Hematopoietic multipotent progenitor cell treated with erythropoietin and hydrocortisone succinate and interleukin-3 and kit ligand, for 17 days (in vitro differentiated cells): ENCODE results near the gene FCGR3B.
"Not testable (repeated sequence)": the region's sequence is repeated elsewhere in the genome, so short reads cannot be mapped to it uniquely, and the experiment has no call there.

Source experiments
- DNase-seq: peaks from one replicate; pipeline ENCODE4 v3.0.0-alpha.2; 2015; ENCODE audit warnings: low spot score

FCGR3B gene

GRCh38 chr1:161605024-161605423, 26.0 kb downstream of the FCGR3B start:
- not testable (repeated sequence) for DNase-seq

GRCh38 chr1:161597077-161597476, 33.9 kb downstream of the FCGR3B start:
- DNase-seq: not testable (repeated sequence)

DNA sequence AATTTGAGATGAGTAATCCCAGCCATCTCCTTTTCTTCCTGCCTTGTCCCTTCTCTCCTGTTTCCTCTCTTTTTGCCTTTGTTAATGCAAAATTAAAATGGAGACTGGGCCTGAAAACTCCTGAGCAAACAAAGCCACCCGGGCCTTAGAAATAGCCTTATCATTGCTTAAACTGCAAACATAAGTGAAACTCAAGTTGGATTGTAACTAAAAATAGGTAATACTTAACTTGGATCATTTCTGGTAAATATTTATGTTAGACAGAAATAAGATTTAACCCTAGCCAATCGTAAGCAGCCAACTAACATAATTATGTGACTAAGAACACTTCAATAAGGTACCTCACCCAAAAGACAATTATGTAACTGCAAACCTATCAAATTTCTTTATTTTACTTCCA, 35.4 kb downstream of the FCGR3B start:
- not testable (repeated sequence) for DNase-seq

GRCh38 chr1:161595173-161595572, 35.8 kb downstream of the FCGR3B start:
- not testable (repeated sequence) for DNase-seq

GRCh38 chr1:161594269-161594984, 36.5 kb downstream of the FCGR3B start:
- not testable (repeated sequence) for DNase-seq

DNA sequence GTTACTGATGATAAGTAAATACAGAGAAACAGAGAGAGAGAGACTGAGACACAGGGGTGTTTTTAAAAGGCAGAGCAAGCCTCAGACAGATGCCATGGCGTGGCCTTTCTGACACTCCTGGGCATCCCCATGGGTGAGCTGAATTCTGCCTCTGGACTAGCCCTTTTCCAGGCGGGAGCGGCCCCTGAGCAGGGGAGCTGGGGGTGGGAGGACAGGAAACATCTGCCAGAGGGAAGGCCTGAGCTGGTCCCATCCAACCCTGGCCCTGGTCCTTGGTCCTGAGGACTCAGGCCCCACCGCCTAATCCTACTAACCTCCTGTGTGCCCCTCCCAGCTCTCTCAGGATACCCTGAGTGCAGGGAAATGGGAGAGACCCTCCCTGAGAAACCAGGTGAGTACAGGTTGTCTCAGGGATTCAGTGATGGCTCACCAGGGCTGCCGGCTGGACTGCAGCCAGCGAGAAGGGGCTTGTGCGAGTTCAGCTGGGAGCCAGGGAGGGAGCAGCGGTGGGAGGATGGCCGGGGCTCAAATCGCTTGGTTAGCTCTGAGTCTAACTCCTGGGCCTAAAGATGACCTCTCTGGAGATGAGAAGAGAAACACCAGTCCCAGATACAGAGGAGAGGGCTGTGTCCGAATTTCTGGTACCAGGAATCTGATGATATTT, 37.8 kb downstream of the FCGR3B start:
- not testable (repeated sequence) for DNase-seq

GRCh38 chr1:161592586-161592985, 38.4 kb downstream of the FCGR3B start:
- DNase-seq: not testable (repeated sequence)

GRCh38 chr1:161589920-161590319, 41.1 kb downstream of the FCGR3B start:
- not testable (repeated sequence) for DNase-seq

DNA sequence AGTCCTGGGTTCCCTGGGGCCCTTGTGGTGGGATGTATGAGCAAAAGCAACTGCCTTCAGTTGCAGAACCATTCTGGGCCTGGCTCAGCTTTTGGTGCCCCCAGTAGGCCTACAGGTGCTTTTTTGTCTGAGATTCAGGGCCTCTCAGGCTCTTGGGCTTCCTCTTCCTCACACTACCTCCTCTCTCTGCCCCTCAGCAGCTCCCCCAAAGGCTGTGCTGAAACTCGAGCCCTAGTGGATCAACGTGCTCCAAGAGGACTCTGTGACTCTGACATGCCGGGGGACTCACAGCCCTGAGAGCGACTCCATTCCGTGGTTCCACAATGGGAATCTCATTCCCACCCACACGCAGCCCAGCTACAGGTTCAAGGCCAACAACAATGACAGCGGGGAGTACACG, 41.6 kb downstream of the FCGR3B start:
- DNase-seq: not testable (repeated sequence)

DNA sequence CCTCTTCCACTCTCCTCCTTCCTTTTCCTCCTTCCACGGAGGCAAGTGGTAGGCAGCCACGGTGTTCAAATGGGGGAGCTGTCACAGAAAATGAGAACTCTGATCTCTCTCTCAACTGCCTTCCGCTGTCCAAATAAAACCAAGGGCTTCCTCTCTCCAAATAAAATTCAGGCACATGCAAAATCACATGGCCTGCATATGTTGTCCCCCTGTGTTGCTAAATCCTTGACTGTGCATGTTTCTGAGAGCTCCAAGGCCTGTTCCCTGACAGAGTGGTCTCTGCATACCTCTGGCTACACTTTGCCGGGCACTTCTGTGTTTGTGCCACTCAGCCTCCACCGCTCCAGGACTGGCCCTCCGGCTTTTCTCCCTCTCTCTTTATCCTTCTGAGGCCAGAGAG, 42.4 kb downstream of the FCGR3B start:
- not testable (repeated sequence) for DNase-seq

GRCh38 chr1:161582882-161583281, 48.1 kb downstream of the FCGR3B start:
- not testable (repeated sequence) for DNase-seq

- DNase-seq: not testable (repeated sequence)
These were observed 50.0 kb downstream of the FCGR3B start for GRCh38 chr1:161580879-161581537.

GRCh38 chr1:161579856-161580507, 51.0 kb downstream of the FCGR3B start:
- DNase-seq: not testable (repeated sequence)

GRCh38 chr1:161576676-161577075, 54.3 kb downstream of the FCGR3B start:
- not testable (repeated sequence) for DNase-seq
